Activated CD4-positive, alpha-beta T cell treated with anti-CD3 and anti-CD28 coated beads, Interleukin-2, amount 50 U/mL, for 1 hour (primary cell): ENCODE data around the gene AMOT.
A peak's percentile ranks its signal among the peaks of the same experiment; 100 is the strongest.
"Not testable (repeated sequence)": the region's sequence is repeated elsewhere in the genome, so short reads cannot be mapped to it uniquely, and the experiment has no call there.

Experiments
- DNase-seq: peaks from one replicate; pipeline ENCODE4 v3.0.0-alpha.2; 2020

The AMOT gene, protein sequence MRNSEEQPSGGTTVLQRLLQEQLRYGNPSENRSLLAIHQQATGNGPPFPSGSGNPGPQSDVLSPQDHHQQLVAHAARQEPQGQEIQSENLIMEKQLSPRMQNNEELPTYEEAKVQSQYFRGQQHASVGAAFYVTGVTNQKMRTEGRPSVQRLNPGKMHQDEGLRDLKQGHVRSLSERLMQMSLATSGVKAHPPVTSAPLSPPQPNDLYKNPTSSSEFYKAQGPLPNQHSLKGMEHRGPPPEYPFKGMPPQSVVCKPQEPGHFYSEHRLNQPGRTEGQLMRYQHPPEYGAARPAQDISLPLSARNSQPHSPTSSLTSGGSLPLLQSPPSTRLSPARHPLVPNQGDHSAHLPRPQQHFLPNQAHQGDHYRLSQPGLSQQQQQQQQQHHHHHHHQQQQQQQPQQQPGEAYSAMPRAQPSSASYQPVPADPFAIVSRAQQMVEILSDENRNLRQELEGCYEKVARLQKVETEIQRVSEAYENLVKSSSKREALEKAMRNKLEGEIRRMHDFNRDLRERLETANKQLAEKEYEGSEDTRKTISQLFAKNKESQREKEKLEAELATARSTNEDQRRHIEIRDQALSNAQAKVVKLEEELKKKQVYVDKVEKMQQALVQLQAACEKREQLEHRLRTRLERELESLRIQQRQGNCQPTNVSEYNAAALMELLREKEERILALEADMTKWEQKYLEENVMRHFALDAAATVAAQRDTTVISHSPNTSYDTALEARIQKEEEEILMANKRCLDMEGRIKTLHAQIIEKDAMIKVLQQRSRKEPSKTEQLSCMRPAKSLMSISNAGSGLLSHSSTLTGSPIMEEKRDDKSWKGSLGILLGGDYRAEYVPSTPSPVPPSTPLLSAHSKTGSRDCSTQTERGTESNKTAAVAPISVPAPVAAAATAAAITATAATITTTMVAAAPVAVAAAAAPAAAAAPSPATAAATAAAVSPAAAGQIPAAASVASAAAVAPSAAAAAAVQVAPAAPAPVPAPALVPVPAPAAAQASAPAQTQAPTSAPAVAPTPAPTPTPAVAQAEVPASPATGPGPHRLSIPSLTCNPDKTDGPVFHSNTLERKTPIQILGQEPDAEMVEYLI

DNA sequence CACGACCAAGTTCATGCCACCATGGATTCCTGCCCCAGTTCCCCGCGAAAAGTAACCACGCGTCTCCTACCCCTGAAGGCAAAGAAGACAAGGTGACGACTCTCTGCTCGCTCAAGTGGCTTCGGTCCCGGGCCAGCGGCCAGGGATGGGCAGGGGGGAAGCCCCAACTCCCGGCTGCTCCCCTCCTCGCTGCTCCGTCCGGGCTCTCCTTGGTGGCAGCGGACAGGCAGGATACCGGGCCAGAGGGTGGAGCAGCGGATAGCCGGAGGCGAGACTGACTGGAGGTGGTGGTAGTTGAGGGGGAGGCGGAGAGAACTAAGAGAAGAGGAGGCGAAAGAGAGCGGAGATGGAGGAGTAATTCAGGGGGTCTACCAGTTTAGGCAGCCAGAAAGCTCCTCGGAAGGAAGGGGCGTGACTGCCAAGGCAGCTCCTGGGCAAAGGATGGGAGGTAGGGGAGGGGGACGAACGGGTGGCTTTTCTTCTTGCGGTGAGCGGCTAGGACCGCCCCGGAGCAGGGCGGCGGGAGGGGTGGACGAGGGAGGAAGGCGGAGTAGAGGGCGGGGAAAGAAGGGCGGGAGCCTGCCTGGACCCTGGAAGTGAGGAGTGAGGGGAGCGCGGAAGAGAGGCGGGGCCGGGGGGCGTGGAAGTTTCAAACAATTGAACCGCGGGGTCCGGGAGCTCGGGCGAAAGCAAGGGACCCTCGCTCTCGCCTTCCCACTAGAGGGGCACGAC lies at the start of gene AMOT:
Gene AMOT, minus strand, starts transcription at position 450 of the 732 bp plus-strand sequence. CDS start 17,705 bp downstream, outside the sequence.
- peak; percentile 47 for DNase-seq

GRCh38 chrX:112889400-112889799 lies 48.8 kb upstream of the AMOT start:
- DNase-seq, result no peak

DNA sequence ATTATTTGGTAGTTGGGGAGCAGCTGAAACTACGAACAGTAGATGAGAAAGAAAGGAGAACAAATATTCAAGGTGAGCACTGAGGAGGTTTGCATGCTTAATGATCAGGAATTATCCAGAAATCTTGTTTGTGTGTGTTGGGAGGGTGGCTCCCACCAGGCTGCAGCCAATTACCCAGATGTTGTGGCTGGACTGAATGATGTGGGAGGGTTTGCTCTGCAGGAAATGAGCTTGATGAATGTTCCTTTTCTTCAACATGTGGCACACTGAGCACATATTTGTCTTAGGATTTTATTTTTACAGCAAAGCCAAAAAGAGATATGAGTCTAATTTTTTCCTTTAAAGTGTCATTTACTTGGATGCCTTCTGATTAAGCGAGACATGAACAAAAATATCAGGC lies 48.3 kb upstream of the AMOT start:
- DNase-seq, result no peak

GRCh38 chrX:112877771-112878173 lies 37.1 kb upstream of the AMOT start:
- DNase-seq, result no peak

- no peak for DNase-seq
Measured at GRCh38 chrX:112874614-112875013, 34.0 kb upstream of the AMOT start.

DNA sequence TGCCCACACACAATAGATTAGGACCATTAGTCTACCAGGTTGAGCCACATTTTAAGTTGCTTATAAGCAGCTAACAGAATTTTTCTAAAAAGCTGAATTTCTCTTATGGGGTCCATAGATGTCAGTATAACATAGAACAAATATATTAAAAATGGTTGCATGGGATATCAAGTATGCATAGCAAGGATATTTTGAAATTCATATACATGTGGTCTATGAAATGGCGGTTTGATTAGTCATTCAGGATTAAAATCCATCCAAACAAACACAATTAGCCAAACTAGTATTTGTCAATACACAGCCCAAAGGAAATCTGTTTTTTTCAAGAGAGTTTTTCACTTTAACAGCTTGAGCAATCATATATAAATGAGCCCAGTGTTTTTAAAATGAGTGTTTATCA lies 33.5 kb upstream of the AMOT start:
- no peak for DNase-seq

DNA sequence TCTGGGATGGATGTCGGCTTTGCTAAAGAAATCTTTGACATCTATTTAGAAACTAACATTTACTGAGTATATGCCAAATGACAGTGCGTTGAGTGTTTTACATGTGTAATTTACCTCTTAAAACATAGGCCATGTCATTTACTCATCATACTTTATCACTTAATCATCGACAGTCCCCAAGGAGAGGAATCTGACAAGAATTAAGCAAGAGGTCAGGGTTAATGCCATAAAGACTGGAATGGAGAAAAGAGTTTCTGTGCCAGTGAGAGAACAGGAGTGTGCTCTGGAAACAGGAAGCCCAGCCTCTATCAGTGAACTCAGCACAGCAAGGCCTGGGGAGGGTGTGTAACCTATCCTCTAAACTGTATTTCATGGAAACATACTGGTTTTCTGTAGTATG lies 28.0 kb upstream of the AMOT start:
- DNase-seq, result no peak

DNA sequence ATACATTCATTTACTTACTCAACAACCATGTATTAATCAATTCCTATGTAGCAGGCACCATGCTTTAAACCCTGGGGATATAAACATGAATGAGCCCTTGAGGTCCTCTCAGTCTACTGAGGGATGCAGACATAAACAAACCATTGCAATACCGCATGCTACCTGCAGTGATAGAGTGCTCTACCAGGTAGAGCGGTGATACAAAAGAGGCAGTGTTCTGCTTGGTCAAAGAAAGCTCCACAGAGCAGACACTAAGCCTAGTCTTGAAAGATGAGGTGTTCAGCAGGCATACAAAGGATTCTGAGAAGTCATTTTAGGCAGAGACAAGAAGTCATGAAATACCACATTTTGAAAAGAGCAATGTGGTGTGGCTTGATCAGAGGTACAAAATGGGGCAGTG lies 26.9 kb upstream of the AMOT start:
- DNase-seq, result no peak

- DNase-seq, result no peak
Measured at GRCh38 chrX:112866175-112866574, 25.5 kb upstream of the AMOT start.

DNA sequence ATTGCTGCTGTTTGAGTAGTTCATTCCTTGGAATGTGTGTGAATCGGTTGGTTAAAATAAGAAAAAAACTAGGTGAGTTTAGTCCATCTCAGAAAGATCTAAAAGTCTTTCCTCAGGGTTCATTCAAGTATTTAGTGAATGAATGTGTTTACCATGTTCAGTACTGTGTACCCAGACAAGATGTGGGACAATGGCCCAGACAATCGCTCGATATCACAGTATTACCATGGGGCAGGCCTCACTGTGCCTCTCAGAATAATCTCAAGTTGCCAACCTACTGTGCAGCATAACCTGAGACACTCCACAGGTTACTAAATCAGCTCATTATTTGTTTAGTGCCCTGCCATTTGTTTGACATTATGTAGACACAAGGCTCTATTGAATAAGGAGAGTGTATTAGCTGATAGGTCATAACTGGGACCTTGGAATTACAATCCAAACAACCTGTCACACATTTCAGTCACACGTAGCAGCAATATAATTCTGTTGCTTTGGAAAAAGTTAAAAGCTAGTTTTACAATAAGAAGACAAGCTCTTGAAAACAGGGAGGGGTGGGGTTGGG lies 24.9 kb upstream of the AMOT start:
- DNase-seq, result no peak

DNA sequence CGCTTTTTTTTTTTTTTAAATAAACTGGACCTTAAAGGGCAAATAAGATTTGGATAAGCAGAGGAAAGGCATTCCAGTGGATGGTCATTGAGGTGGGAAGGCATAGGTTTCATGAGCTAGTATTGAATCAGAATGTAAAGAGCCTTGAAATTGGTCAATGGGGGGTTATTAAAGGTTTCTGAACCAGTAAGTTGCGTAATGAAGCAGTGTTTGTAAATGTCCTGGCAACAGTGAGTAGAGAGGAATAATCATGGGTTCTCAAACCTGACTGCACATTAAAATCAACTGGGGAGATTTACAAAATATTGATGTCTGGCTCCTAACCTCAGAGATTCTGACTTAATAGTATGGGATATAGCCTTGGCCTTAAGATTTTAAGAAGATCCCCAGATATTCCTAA lies 23.2 kb upstream of the AMOT start:
- DNase-seq, result no peak

DNA sequence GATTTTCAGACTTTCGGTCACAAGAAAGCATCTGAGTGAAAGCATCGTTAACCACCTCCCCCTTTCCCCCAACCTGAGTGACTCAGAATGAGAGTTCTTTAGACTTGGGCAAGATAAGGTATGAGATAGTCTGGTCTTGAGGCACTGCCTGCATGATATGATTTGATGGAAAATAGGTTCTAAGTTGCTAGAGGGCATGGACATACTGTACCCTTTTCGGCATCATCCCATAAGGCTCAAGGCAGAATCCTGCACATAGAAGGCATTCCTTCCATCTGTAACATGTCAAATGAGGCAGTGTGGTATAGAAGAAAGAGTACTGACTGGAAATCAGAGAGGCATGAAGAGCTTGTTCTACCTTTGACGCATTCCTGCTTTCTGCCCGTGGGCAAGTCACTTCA lies 16.8 kb upstream of the AMOT start:
- no peak for DNase-seq

GRCh38 chrX:112854901-112855300 lies 14.3 kb upstream of the AMOT start:
- not testable (repeated sequence) for DNase-seq

- no peak for DNase-seq
Measured at GRCh38 chrX:112852851-112853250, 12.2 kb upstream of the AMOT start.

GRCh38 chrX:112851806-112852205 lies 11.2 kb upstream of the AMOT start:
- DNase-seq, result no peak

- DNase-seq, result no peak
Measured at GRCh38 chrX:112851161-112851779, 10.6 kb upstream of the AMOT start.

- DNase-seq, result no peak
Measured at GRCh38 chrX:112849016-112849415, 8.4 kb upstream of the AMOT start.

GRCh38 chrX:112846782-112847181 lies 6.2 kb upstream of the AMOT start:
- no peak for DNase-seq

GRCh38 chrX:112846187-112846586 lies 5.6 kb upstream of the AMOT start:
- no peak for DNase-seq

DNA sequence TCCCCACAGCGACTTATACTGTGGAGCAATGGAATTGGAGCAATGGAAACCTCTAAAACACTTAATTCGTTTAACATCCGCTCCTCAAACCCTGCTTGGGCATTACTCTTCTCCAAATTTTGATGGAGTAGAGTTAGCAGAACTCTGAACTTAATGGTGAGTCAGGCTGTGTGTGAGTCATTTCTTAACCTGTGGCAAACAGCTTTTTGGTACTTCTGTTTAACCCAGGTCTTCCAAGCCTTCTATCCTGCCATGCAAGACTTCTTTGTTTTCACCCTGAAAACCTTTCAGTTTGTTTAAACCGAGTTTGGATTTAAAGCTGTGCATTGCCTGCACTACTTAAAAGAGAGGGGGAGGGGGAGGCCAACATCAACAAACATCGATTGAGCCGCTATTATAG lies 3.6 kb upstream of the AMOT start:
- DNase-seq, result no peak

DNA sequence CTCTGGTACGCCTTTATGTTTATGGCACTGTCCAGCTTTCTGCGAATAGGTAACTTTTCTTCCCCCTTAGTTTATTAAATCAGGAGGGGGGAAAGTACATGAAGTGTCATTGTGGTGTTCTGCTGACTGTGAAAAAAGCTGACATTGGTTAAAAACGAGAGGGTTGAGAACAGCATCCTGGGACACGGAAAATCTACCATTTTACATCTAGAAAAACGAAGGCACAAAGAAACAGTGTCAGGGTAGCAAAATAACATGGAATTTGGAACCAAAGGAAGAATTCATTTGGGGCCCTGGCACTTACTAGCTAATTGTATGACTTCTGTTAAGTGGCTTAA lies 1.2 kb upstream of the AMOT start:
- DNase-seq, result no peak

DNA sequence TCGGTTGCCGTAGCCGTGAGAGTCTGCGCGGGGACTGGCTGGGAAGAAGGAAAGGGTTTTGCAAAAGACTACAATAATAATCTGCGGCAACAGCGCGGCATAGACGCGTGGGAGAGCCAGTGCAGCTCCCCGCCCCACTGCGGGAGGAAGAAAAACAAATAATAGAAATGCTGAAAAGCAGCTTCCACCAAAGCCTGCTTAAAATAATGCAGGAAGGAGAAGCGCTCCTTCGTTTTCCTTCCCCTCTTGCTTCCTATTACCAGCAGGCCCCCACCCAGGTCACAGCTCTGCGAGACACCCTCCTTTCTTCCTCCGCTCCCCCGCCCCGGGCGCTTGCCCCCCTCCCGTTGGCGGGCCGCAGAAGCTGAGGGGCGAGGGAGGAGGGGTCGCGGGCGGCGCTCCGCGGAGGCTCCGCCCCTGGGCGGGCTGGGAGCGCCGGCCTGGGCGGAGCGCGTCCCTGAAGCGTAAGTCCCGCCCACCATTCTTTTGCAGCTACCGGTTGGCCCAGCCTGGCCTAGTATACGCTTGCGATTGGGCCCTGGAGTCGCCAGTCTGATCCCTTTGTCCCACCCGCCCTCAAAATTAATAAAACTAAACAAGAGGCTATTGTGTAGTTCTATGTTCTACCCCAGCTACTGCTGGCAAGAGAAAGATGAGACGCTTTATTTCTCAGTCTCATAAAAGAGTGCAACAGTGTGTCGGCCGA lies 636 bp upstream of the AMOT start:
- DNase-seq, result peak; percentile 64
